ENCODE data around the gene NCF4.
A peak's percentile ranks its signal among the peaks of the same experiment; 100 is the strongest.

Gene NCF4

DNA sequence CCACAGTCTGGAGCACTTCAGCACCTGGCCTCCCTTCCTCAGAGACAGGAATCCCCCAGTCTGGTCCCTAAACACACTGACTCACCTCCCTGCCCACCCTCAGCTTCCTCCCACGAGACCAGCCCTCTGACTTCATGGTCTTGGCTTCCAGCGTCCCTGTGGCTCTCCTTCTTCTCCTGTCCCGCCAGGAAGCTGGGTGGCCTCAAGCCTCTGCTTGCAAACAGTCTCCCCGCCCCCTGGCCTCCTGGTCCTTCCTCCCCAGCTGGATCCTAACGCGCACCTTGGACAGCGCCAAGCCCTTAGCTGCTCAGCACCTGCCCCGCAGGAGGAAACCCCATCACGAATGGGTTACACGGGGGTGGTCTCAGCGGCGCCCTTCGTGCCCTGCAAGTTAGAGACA lies 4.5 kb downstream of the NCF4 start:
- DNase-seq: no peak

DNA sequence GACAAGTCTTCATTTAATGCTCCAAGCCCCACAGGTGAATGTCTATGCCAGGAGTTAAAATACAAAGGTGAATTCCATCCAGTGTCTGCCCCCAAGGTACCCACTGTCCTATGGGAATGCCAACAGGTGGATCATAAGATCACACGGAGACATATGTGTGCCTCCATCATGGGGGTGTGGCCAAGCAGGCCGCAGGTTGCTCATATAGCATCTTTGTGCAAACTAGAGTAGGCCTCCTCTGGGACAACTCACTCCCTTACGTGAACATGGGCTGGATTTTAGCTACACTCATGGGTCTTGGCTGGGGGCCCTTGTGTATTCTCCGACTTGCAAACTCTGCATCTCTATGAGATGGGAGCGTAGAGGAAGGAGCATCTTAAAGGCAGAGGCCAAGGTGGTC lies 6.9 kb downstream of the NCF4 start:
- no peak for DNase-seq

DNA sequence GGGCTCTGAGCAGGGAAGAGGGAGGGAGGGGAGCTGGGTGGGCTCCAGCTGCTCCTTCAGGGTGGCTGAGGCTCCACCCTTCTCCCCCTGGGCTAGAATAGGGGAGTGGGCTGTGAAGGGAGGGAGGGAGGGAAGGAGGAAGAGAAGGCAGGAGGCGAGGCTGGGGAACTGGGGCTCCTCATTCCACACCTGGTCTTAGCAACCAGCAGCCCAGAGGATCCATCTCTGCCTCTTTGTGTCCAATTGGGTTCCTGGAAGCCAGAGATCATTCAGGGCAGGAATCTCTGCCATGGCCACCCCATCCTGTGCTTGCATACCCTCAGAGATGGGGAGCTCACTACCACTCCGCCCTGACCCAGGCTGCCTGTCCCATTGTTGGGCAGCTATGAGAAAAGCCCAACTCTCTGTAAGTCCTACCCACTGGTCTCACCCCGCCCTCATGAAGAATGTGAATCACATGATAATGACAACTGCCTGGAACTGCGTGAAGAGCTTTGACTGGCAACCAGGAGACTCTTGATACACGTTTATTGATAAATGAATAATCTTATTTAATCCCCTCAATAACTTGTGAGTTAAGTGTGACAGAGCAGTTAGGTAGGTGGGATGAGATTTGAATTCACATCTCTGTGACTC lies 7.9 kb downstream of the NCF4 start:
- DNase-seq: no peak

DNA sequence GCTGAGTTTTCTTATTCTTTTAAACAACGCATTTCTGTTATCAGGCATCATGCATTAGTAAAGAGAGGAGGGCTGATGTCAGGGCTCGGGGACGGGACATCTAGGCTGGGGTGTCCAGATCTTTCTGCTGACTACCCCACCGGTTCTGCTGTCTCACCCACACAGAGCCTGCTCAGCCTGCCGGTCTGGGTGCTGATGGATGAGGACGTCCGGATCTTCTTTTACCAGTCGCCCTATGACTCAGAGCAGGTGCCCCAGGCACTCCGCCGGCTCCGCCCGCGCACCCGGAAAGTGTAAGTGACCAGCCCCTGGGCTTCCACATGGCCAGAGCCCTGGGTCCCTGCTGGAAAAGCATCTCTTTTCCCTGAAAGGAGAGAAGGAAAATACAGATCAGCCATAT lies 9.4 kb downstream of the NCF4 start:
- no peak for DNase-seq

- no peak for DNase-seq
Measured at GRCh38 chr22:36871669-36872081, 10.9 kb downstream of the NCF4 start.

- DNase-seq: no peak
Measured at GRCh38 chr22:36872084-36872483, 11.3 kb downstream of the NCF4 start.

DNA sequence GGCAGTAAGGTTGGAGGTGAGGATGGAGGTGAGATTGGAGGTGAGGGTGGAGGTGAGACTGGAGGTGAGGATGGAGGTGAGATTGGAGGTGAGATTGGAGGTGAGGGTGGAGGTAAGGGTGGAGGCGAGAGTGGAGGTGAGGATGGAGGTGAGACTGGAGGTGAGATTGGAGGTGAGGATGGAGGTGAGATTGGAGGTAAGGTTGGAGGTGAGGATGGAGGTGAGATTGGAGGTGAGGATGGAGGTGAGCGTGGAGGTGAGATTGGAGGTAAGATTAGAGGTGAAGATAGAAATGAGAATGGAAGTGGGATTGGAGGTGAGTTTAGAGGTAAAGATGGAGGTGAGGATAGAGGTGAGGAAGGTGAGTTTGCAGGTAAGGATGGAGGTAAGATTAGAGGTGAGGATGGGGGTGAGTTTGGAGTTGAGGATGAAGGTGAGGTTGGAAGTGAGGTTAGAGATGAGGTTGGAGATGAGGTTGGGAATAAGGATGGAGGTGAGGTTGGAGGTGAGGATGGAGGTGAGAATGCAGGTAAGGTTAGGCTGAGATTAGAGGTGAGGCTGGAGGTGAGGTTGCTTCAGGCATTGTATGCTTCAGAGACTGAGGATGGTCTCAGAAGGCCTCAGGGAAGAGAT lies 12.2 kb downstream of the NCF4 start:
- no peak for DNase-seq

GRCh38 chr22:36873614-36874308 lies 13.0 kb downstream of the NCF4 start:
- peak; percentile 32 for DNase-seq

DNA sequence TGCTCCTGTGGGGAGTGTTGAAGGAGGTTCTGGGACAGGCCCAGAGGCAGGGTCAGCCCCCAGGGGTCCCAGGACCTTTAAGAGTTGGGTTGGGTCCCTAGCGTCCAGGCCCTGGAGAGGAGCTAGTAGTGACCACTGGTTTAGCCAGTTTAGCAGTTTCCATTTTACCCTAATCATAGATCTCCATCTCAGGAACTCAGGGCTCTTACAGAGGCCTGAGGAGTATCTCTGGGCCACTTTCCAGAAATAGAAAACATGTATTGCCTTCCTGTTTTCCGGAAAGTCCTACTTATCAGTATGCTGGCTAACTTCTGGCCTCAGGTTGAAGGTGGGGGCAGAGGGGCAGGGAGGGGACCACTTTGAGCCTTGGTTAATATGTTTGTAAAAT lies 13.5 kb downstream of the NCF4 start:
- DNase-seq: no peak

GRCh38 chr22:36874736-36875135 lies 13.9 kb downstream of the NCF4 start:
- DNase-seq: no peak

GRCh38 chr22:36875741-36876140 lies 14.9 kb downstream of the NCF4 start:
- no peak for DNase-seq

GRCh38 chr22:36879775-36880174 lies 19.0 kb downstream of the NCF4 start:
- no peak for DNase-seq

GRCh38 chr22:36881504-36882245 lies 20.9 kb downstream of the NCF4 start:
- DNase-seq: no peak

- DNase-seq: no peak
Measured at GRCh38 chr22:36884349-36885158, 23.7 kb downstream of the NCF4 start.

DNA sequence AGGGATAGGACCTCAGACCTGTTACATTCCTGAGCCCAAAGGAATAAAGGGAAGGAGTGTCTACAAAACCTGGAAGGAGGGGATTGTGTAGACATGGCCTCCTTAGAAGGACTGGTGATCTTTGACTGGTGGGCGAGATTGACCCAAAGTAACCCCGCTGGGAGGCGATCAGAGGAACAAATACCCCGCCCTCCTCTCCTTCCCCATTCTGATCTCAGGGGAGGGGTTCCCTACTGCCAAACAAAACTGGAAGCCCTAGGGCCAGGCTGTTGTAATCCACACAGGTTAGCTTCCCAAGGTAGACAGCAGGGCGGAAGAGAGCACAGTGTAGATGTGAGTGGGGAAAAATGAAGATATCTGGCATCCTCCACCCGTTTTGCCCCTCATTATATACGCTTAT lies 24.7 kb downstream of the NCF4 start:
- DNase-seq: peak in 1 of 2 donors; percentile 21

DNA sequence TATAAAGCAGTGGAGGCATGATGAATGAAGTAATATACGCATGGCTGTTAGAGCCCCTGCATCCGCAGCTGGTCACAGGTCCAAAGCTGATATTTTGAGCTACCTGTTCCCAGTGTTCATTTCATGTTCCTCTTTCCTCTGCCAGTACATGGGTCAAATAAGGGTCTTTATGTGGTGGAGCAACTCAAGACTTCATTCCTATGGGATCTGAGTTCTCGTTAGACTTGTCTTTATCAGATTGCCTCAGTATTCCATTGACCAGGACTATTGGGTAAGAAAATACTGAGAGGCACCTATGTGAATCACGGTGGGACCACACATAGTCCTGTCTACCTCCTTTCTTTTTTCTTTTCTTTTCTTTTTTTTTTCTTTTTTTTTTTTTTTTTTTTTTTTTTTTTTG lies 25.2 kb downstream of the NCF4 start:
- no peak for DNase-seq

- peak in 1 of 2 donors; percentile 31 for DNase-seq
Measured at GRCh38 chr22:36887162-36887561, 26.4 kb downstream of the NCF4 start.

DNA sequence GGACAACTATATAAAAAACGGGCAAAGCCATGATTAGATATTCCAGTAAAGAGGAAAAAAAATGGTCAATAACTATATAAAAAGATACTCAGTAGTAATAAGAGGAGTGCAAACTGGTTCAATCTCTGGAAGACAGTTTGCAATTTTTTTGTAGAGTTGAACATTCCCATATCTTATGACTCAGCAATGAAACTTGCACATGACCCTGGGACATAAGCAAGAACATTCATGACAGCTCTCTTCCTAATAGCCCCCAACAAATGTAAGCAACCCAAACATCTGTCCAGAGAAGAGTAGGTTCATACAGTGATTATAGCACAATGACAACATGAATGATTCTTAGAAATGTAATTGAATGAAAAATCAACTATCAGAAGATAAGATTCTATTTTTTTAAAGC lies 30.8 kb downstream of the NCF4 start:
- no peak for DNase-seq

DNA sequence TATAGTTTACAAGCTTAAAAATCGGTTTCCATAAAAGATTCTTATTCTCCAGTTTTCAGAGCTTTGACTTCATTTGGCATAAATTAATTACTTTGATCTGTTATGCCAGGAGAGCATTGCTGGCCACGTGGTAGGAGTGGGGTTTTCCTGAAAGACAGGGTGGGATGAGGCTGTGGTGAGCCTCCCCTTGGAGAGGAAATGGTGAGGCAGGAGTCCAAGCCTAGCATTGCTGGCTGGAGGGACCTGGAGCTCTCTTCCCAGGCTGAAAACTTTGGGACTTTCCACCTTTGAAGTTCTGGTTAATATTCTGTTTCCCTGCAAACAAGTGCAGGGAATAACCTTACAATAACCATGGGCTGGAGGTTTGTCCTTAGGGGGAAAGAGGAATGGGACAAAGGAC lies 31.5 kb downstream of the NCF4 start:
- no peak for DNase-seq

- DNase-seq: no peak
Measured at GRCh38 chr22:36893262-36893661, 32.5 kb downstream of the NCF4 start.

GRCh38 chr22:36894266-36894665 lies 33.5 kb downstream of the NCF4 start:
- no peak for DNase-seq

DNA sequence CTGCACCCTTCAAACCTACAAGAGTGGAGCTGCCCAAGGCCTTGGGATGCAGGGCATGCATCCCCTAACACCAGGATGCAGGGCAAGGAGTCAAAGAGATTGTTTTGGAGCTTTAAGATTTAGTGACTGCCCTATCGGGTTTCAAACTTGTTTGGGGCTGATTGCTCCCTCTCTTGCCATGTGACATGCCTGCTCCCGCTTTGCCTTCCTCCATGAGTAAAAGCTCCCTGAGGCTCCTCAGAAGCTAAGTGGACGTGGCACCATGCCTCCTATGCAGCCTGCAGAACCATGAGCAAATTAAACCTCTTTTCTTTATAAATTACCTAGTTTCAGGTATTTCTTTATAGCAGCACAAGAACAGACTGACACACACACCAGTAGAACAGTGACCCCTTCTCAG lies 36.8 kb downstream of the NCF4 start:
- DNase-seq: no peak

DNA sequence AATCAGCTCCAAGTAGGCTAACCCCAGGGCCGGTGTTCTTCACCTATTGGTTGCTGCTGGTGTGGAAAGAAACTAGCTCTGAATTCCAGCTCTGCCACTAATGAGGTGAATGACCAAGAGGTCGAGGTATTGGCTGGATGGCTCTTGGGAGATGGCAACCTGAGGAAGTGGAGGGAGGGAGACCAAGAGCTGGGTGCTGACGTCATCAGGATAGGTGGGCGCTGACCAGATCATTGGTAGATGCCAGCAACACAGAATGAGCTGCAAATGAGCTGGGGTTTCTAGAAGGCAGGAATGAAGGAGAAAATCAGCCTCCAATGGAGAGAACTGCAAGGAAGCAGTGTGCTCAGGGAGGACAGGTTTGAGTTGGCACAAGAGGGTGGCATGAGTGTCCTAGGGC lies 37.9 kb downstream of the NCF4 start:
- no peak for DNase-seq

Data from CD4-positive, alpha-beta T cell treated with Interleukin-1 beta for 1 hour (primary cell).